ENCODE measurements around the gene SEC14L3.

SEC14L3 gene

GRCh38 chr22:30432096-30432495 is 39.7 kb downstream of the SEC14L3 start:
- Histone ChIP-seq H3K9ac (ENCODE audit: low read length in 2 of 2) (no peak overlapping the region), H3K27me3 (ENCODE audit: control insufficient read depth in 1 of 2, insufficient read depth in 2 of 2, low read length in 2 of 2) (no peaks in the 10 kb centered on the region), H3K27ac (ENCODE audit: low read length) (no peak overlapping the region), H3K4me1 (ENCODE audit: control insufficient read depth, insufficient read depth, low read length) (no peaks in the 10 kb centered on the region), H3K9me3 (ENCODE audit: control insufficient read depth in 2 of 2, low read length in 2 of 2) (no peaks in the 10 kb centered on the region), H3K4me3 (ENCODE audit: low read length in 2 of 2) (no peak overlapping the region), H3K36me3 (ENCODE audit: control insufficient read depth in 2 of 2, insufficient read depth in 2 of 2, low read length in 2 of 2) (no peaks in the 10 kb centered on the region)

- Histone ChIP-seq H3K4me1 (ENCODE audit: control insufficient read depth, insufficient read depth, low read length) (peaks cover 7% of the 10 kb centered on the region), H3K27me3 (ENCODE audit: control insufficient read depth in 1 of 2, insufficient read depth in 2 of 2, low read length in 2 of 2) (no peaks in the 10 kb centered on the region), H3K27ac (ENCODE audit: low read length) (no peak overlapping the region), H3K4me3 (ENCODE audit: low read length in 2 of 2) (no peak overlapping the region), H3K36me3 (ENCODE audit: control insufficient read depth in 2 of 2, insufficient read depth in 2 of 2, low read length in 2 of 2) (no peaks in the 10 kb centered on the region), H3K9ac (ENCODE audit: low read length in 2 of 2) (no peak overlapping the region), H3K9me3 (ENCODE audit: control insufficient read depth in 2 of 2, low read length in 2 of 2) (no peaks in the 10 kb centered on the region)
Observed at GRCh38 chr22:30430933-30431332, 40.9 kb downstream of the SEC14L3 start.

GRCh38 chr22:30429887-30430286 is 41.9 kb downstream of the SEC14L3 start:
- H3K27me3 ChIP-seq (ENCODE audit: control insufficient read depth in 1 of 2, insufficient read depth in 2 of 2, low read length in 2 of 2): no peaks in the 10 kb centered on the region
- H3K4me1 ChIP-seq (ENCODE audit: control insufficient read depth, insufficient read depth, low read length): peaks cover 17% of the 10 kb centered on the region
- no peak overlapping the region for H3K9ac ChIP-seq (ENCODE audit: low read length in 2 of 2)
- no peak overlapping the region for H3K4me3 ChIP-seq (ENCODE audit: low read length in 2 of 2)
- no peaks in the 10 kb centered on the region for H3K36me3 ChIP-seq (ENCODE audit: control insufficient read depth in 2 of 2, insufficient read depth in 2 of 2, low read length in 2 of 2)
- no peaks in the 10 kb centered on the region for H3K9me3 ChIP-seq (ENCODE audit: control insufficient read depth in 2 of 2, low read length in 2 of 2)
- no peak overlapping the region for H3K27ac ChIP-seq (ENCODE audit: low read length)

- Histone ChIP-seq H3K9me3 (ENCODE audit: control insufficient read depth in 2 of 2, low read length in 2 of 2) (no peaks in the 10 kb centered on the region), H3K27me3 (ENCODE audit: control insufficient read depth in 1 of 2, insufficient read depth in 2 of 2, low read length in 2 of 2) (no peaks in the 10 kb centered on the region), H3K4me3 (ENCODE audit: low read length in 2 of 2) (no peak overlapping the region), H3K27ac (ENCODE audit: low read length) (no peak overlapping the region), H3K4me1 (ENCODE audit: control insufficient read depth, insufficient read depth, low read length) (peaks cover 34% of the 10 kb centered on the region), H3K36me3 (ENCODE audit: control insufficient read depth in 2 of 2, insufficient read depth in 2 of 2, low read length in 2 of 2) (no peaks in the 10 kb centered on the region), H3K9ac (ENCODE audit: low read length in 2 of 2) (no peak overlapping the region)
Observed at GRCh38 chr22:30427871-30428270, 43.9 kb downstream of the SEC14L3 start.

GRCh38 chr22:30426388-30427353 is 45.1 kb downstream of the SEC14L3 start:
- H3K27ac ChIP-seq (ENCODE audit: low read length): peak overlapping the region; percentile 18
- H3K9ac ChIP-seq (ENCODE audit: low read length in 2 of 2): peak overlapping the region in 1 of 2 donors; percentile 57
- peak overlapping the region; percentile 64 to 89 for H3K4me3 ChIP-seq (ENCODE audit: low read length in 2 of 2)
- H3K27me3 ChIP-seq (ENCODE audit: control insufficient read depth in 1 of 2, insufficient read depth in 2 of 2, low read length in 2 of 2): no peaks in the 10 kb centered on the region
- H3K4me1 ChIP-seq (ENCODE audit: control insufficient read depth, insufficient read depth, low read length): peaks cover 46% of the 10 kb centered on the region
- H3K36me3 ChIP-seq (ENCODE audit: control insufficient read depth in 2 of 2, insufficient read depth in 2 of 2, low read length in 2 of 2): no peaks in the 10 kb centered on the region
- H3K9me3 ChIP-seq (ENCODE audit: control insufficient read depth in 2 of 2, low read length in 2 of 2): no peaks in the 10 kb centered on the region

- peaks cover 46% of the 10 kb centered on the region for H3K4me1 ChIP-seq (ENCODE audit: control insufficient read depth, insufficient read depth, low read length)
- peak within 1 kb of the TSS; percentile 65 to 89 for H3K4me3 ChIP-seq (ENCODE audit: low read length in 2 of 2)
- H3K27ac ChIP-seq (ENCODE audit: low read length): peak within 1 kb of the TSS; percentile 95
- no peaks in the 10 kb centered on the region for H3K36me3 ChIP-seq (ENCODE audit: control insufficient read depth in 2 of 2, insufficient read depth in 2 of 2, low read length in 2 of 2)
- H3K27me3 ChIP-seq (ENCODE audit: control insufficient read depth in 1 of 2, insufficient read depth in 2 of 2, low read length in 2 of 2): no peaks in the 10 kb centered on the region
- H3K9me3 ChIP-seq (ENCODE audit: control insufficient read depth in 2 of 2, low read length in 2 of 2): no peaks in the 10 kb centered on the region
- H3K9ac ChIP-seq (ENCODE audit: low read length in 2 of 2): peak within 1 kb of the TSS; percentile 67 to 95
Observed at GRCh38 chr22:30425616-30426387, 46.0 kb downstream of the SEC14L3 start, which contains the start of gene MTFP1. Gene MTFP1 (plus strand): TSS chr22:30425768. CDS start chr22:30425880, 112 bp downstream.

GRCh38 chr22:30425327-30425615 is 46.5 kb downstream of the SEC14L3 start:
- peak overlapping the region; percentile 64 to 89 for H3K4me3 ChIP-seq (ENCODE audit: low read length in 2 of 2)
- H3K36me3 ChIP-seq (ENCODE audit: control insufficient read depth in 2 of 2, insufficient read depth in 2 of 2, low read length in 2 of 2): peaks cover 0 to 2% of the 10 kb centered on the region in 2 donors
- H3K27me3 ChIP-seq (ENCODE audit: control insufficient read depth in 1 of 2, insufficient read depth in 2 of 2, low read length in 2 of 2): no peaks in the 10 kb centered on the region
- no peaks in the 10 kb centered on the region for H3K9me3 ChIP-seq (ENCODE audit: control insufficient read depth in 2 of 2, low read length in 2 of 2)
- H3K9ac ChIP-seq (ENCODE audit: low read length in 2 of 2): peak overlapping the region; percentile 57 to 58
- H3K4me1 ChIP-seq (ENCODE audit: control insufficient read depth, insufficient read depth, low read length): peaks cover 51% of the 10 kb centered on the region
- H3K27ac ChIP-seq (ENCODE audit: low read length): peak overlapping the region; percentile 18

GRCh38 chr22:30424534-30425326 is 47.1 kb downstream of the SEC14L3 start:
- Histone ChIP-seq H3K36me3 (ENCODE audit: control insufficient read depth in 2 of 2, insufficient read depth in 2 of 2, low read length in 2 of 2) (peaks cover 0 to 4% of the 10 kb centered on the region in 2 donors), H3K4me1 (ENCODE audit: control insufficient read depth, insufficient read depth, low read length) (peaks cover 53% of the 10 kb centered on the region), H3K9ac (ENCODE audit: low read length in 2 of 2) (peak overlapping the region; percentile 67 to 95), H3K9me3 (ENCODE audit: control insufficient read depth in 2 of 2, low read length in 2 of 2) (no peaks in the 10 kb centered on the region), H3K27me3 (ENCODE audit: control insufficient read depth in 1 of 2, insufficient read depth in 2 of 2, low read length in 2 of 2) (no peaks in the 10 kb centered on the region), H3K27ac (ENCODE audit: low read length) (peak overlapping the region; percentile 95), H3K4me3 (ENCODE audit: low read length in 2 of 2) (peak overlapping the region; percentile 65 to 89)

- Histone ChIP-seq H3K4me1 (ENCODE audit: control insufficient read depth, insufficient read depth, low read length) (peaks cover 53% of the 10 kb centered on the region), H3K27ac (ENCODE audit: low read length) (peak overlapping the region; percentile 95), H3K9ac (ENCODE audit: low read length in 2 of 2) (peak overlapping the region; percentile 95 to 97), H3K9me3 (ENCODE audit: control insufficient read depth in 2 of 2, low read length in 2 of 2) (no peaks in the 10 kb centered on the region), H3K36me3 (ENCODE audit: control insufficient read depth in 2 of 2, insufficient read depth in 2 of 2, low read length in 2 of 2) (peaks cover under 1 to 5% of the 10 kb centered on the region in 2 donors), H3K4me3 (ENCODE audit: low read length in 2 of 2) (peak overlapping the region; percentile 89 to 95), H3K27me3 (ENCODE audit: control insufficient read depth in 1 of 2, insufficient read depth in 2 of 2, low read length in 2 of 2) (no peaks in the 10 kb centered on the region)
Observed at GRCh38 chr22:30423959-30424533, 47.8 kb downstream of the SEC14L3 start.

Data from stomach smooth muscle (tissue), 2 donors.